ENCODE data around the gene RUVBL2. TPM values are rescaled to one million over a fixed set of nuclear protein-coding genes. Genes with fewer than 3 reads are reported as not detected.

RUVBL2 gene
- polyA plus RNA-seq, 3 donors from 2014 or later = 64.0 to 72.7 (median 64.2) TPM

GRCh38 chr19:48959341-48960239 lies 34.1 kb upstream of the RUVBL2 start:
- no peak overlapping the region for H3K4me3 Mint-ChIP-seq
- no peak overlapping the region for H3K27ac Mint-ChIP-seq
- H3K4me1 Mint-ChIP-seq = peaks cover 51 to 57% of the 10 kb centered on the region in 2 donors

GRCh38 chr19:48961051-48961649 lies 32.5 kb upstream of the RUVBL2 start:
- Mint-ChIP-seq H3K9me3 (no peaks in the 10 kb centered on the region), H3K27me3 (ENCODE audit: low read depth in 3 of 3) (peaks cover 14 to 18% (median 18%) of the 10 kb centered on the region in 3 donors), H3K36me3 (peaks cover 3 to 7% (median 4%) of the 10 kb centered on the region in 3 donors), H3K27ac (peak overlapping the region in 3 of 6 donors; percentile 51 to 82 (median 69)), H3K4me3 (no peak overlapping the region), H3K4me1 (peaks cover 56 to 60% of the 10 kb centered on the region in 2 donors)
- no peak for DNase-seq

More at GRCh38 chr19:48959341-48960239, 34.1 kb upstream of the RUVBL2 start:
- no peak for DNase-seq
- Mint-ChIP-seq H3K27me3 (ENCODE audit: low read depth in 3 of 3) (peaks cover 5 to 12% (median 6%) of the 10 kb centered on the region in 3 donors), H3K36me3 (peaks cover 3 to 7% (median 4%) of the 10 kb centered on the region in 3 donors), H3K9me3 (no peaks in the 10 kb centered on the region)

GRCh38 chr19:48961673-48962028 lies 32.0 kb upstream of the RUVBL2 start:
- DNase-seq = no peak
- no peaks in the 10 kb centered on the region for H3K9me3 Mint-ChIP-seq
- peaks cover 58 to 61% of the 10 kb centered on the region in 2 donors for H3K4me1 Mint-ChIP-seq
- peaks cover 14 to 20% (median 18%) of the 10 kb centered on the region in 3 donors for H3K27me3 Mint-ChIP-seq (ENCODE audit: low read depth in 3 of 3)
- H3K27ac Mint-ChIP-seq = peak overlapping the region; percentile 35 to 98 (median 84)
- peak overlapping the region in 3 of 5 donors; percentile 58 to 65 (median 62) for H3K4me3 Mint-ChIP-seq
- H3K36me3 Mint-ChIP-seq = peaks cover 0 to 4% (median 4%) of the 10 kb centered on the region in 3 donors

GRCh38 chr19:48962029-48962848 lies 31.4 kb upstream of the RUVBL2 start:
- Mint-ChIP-seq H3K27me3 (ENCODE audit: low read depth in 3 of 3) (peaks cover 14 to 20% (median 18%) of the 10 kb centered on the region in 3 donors), H3K4me3 (peak overlapping the region; percentile 55 to 100 (median 65)), H3K27ac (peak overlapping the region; percentile 76 to 98 (median 94)), H3K4me1 (peaks cover 59 to 60% of the 10 kb centered on the region in 2 donors), H3K36me3 (no peaks in the 10 kb centered on the region), H3K9me3 (no peaks in the 10 kb centered on the region)
- peak; percentile 23 to 36 (median 35) for DNase-seq

- DNase-seq = no peak
- peak overlapping the region; percentile 76 to 98 (median 94) for H3K27ac Mint-ChIP-seq
- H3K9me3 Mint-ChIP-seq = no peaks in the 10 kb centered on the region
- H3K36me3 Mint-ChIP-seq = peaks cover 0 to 3% (median 0%) of the 10 kb centered on the region in 3 donors
- H3K4me1 Mint-ChIP-seq = peaks cover 54 to 59% of the 10 kb centered on the region in 2 donors
- H3K4me3 Mint-ChIP-seq = peak overlapping the region; percentile 51 to 100 (median 55)
- H3K27me3 Mint-ChIP-seq (ENCODE audit: low read depth in 3 of 3) = peaks cover 14 to 20% (median 18%) of the 10 kb centered on the region in 3 donors
Measured at GRCh38 chr19:48962849-48963165, 30.9 kb upstream of the RUVBL2 start.

GRCh38 chr19:48963371-48964204 lies 30.1 kb upstream of the RUVBL2 start:
- no peaks in the 10 kb centered on the region for H3K9me3 Mint-ChIP-seq
- peaks cover 0 to 9% (median 0%) of the 10 kb centered on the region in 3 donors for H3K36me3 Mint-ChIP-seq
- H3K4me1 Mint-ChIP-seq = peaks cover 54 to 59% of the 10 kb centered on the region in 2 donors
- DNase-seq = peak; percentile 27 to 34 (median 30)
- peak overlapping the region; percentile 82 to 98 (median 94) for H3K27ac Mint-ChIP-seq
- H3K27me3 Mint-ChIP-seq (ENCODE audit: low read depth in 3 of 3) = peaks cover 14 to 20% (median 18%) of the 10 kb centered on the region in 3 donors
- H3K4me3 Mint-ChIP-seq = peak overlapping the region; percentile 89 to 100 (median 96)

- DNase-seq = no peak
Measured at GRCh38 chr19:48964205-48965039, 29.3 kb upstream of the RUVBL2 start.

GRCh38 chr19:48965040-48965805 lies 28.5 kb upstream of the RUVBL2 start, which contains the start of gene FTL:
FTL (plus strand) TSS chr19:48965309; CDS start chr19:48965508, 199 bp downstream.
- Mint-ChIP-seq H3K4me1 (peaks cover 54 to 59% of the 10 kb centered on the region in 2 donors), H3K27me3 (ENCODE audit: low read depth in 3 of 3) (peaks cover 14 to 20% (median 18%) of the 10 kb centered on the region in 3 donors), H3K36me3 (peaks cover 0 to 14% (median 0%) of the 10 kb centered on the region in 3 donors), H3K9me3 (no peaks in the 10 kb centered on the region), H3K4me3 (peak within 1 kb of the TSS; percentile 89 to 100 (median 96)), H3K27ac (peak within 1 kb of the TSS; percentile 94 to 98 (median 97))
- DNase-seq = peak; percentile 89 to 92 (median 90)

More at GRCh38 chr19:48964205-48965039, 29.3 kb upstream of the RUVBL2 start:
- peaks cover 0 to 12% (median 0%) of the 10 kb centered on the region in 3 donors for H3K36me3 Mint-ChIP-seq
- H3K4me1 Mint-ChIP-seq = peaks cover 54 to 59% of the 10 kb centered on the region in 2 donors
- no peaks in the 10 kb centered on the region for H3K9me3 Mint-ChIP-seq
- peaks cover 14 to 20% (median 18%) of the 10 kb centered on the region in 3 donors for H3K27me3 Mint-ChIP-seq (ENCODE audit: low read depth in 3 of 3)
- H3K4me3 Mint-ChIP-seq = peak overlapping the region; percentile 89 to 100 (median 96)
- peak overlapping the region; percentile 81 to 98 (median 94) for H3K27ac Mint-ChIP-seq

- DNase-seq = peak; percentile 83
- Mint-ChIP-seq H3K9me3 (no peaks in the 10 kb centered on the region), H3K36me3 (peaks cover 0 to 16% (median 0%) of the 10 kb centered on the region in 3 donors), H3K27ac (peak overlapping the region; percentile 94 to 98 (median 97)), H3K4me3 (peak overlapping the region; percentile 89 to 100 (median 96)), H3K4me1 (peaks cover 54 to 61% of the 10 kb centered on the region in 2 donors), H3K27me3 (ENCODE audit: low read depth in 3 of 3) (peaks cover 14 to 20% (median 18%) of the 10 kb centered on the region in 3 donors)
Measured at GRCh38 chr19:48965806-48966540, 27.7 kb upstream of the RUVBL2 start.

GRCh38 chr19:48966541-48967345 lies 26.9 kb upstream of the RUVBL2 start:
- H3K9me3 Mint-ChIP-seq = no peaks in the 10 kb centered on the region
- H3K27ac Mint-ChIP-seq = peak overlapping the region; percentile 94 to 98 (median 97)
- H3K4me1 Mint-ChIP-seq = peaks cover 52 to 59% of the 10 kb centered on the region in 2 donors
- peaks cover 14 to 20% (median 18%) of the 10 kb centered on the region in 3 donors for H3K27me3 Mint-ChIP-seq (ENCODE audit: low read depth in 3 of 3)
- peak in 1 of 3 donors; percentile 25 for DNase-seq
- peaks cover 0 to 18% (median 0%) of the 10 kb centered on the region in 3 donors for H3K36me3 Mint-ChIP-seq
- peak overlapping the region; percentile 89 to 100 (median 96) for H3K4me3 Mint-ChIP-seq
